ENCODE measurements around the gene ARHGEF12. TPM values are rescaled to one million over a fixed set of nuclear protein-coding genes. Genes with fewer than 3 reads are reported as not detected.
A peak's percentile ranks its signal among the peaks of the same experiment; 100 is the strongest.

ARHGEF12 gene
- total and polyA plus RNA-seq, 4 donors: 19.0 to 243 (median 55.6) TPM

GRCh38 chr11:120394119-120394518, 57.9 kb downstream of the ARHGEF12 start:
- Histone ChIP-seq H3K27me3 (ENCODE audit: control insufficient read depth in 3 of 3, insufficient read depth in 3 of 3, low read length in 2 of 3) (no peaks in the 10 kb centered on the region), H3K27ac (ENCODE audit: low read depth in 1 of 2, low read length in 1 of 2) (no peak overlapping the region), H3K4me1 (ENCODE audit: control insufficient read depth in 5 of 5, insufficient read depth in 5 of 5, low read length in 5 of 5) (peaks cover 0 to 27% (median 0%) of the 10 kb centered on the region in 5 donors), H3K36me3 (ENCODE audit: control insufficient read depth in 4 of 4, insufficient read depth in 4 of 4, low read length in 4 of 4) (no peaks in the 10 kb centered on the region), H3K9ac (ENCODE audit: insufficient read depth in 1 of 2, low read length in 2 of 2) (no peak overlapping the region), H3K4me3 (no peak overlapping the region), H3K9me3 (ENCODE audit: control insufficient read depth in 4 of 4, insufficient read depth in 3 of 4, low read length in 3 of 4) (no peaks in the 10 kb centered on the region)
- DNase-seq (no peak), ATAC-seq (ENCODE audit: insufficient read depth, low FRiP score) (no peak)
- WGBS, 2 donors: 94 to 99% methylated on average over 2 of the region's 2 CpGs
- TF ChIP-seq CTCF (IDR thresholded peaks at IDR 0.05; ENCODE audit: control extremely low read depth, extremely low read depth): no peak

GRCh38 chr11:120395778-120396177, 59.6 kb downstream of the ARHGEF12 start:
- ATAC-seq (ENCODE audit: insufficient read depth, low FRiP score) (no peak), DNase-seq (no peak)
- Histone ChIP-seq H3K4me1 (ENCODE audit: control insufficient read depth in 5 of 5, insufficient read depth in 5 of 5, low read length in 5 of 5) (peaks cover 0 to 27% (median 6%) of the 10 kb centered on the region in 5 donors), H3K27ac (ENCODE audit: low read depth in 1 of 2, low read length in 1 of 2) (no peak overlapping the region), H3K36me3 (ENCODE audit: control insufficient read depth in 4 of 4, insufficient read depth in 4 of 4, low read length in 4 of 4) (no peaks in the 10 kb centered on the region), H3K9ac (ENCODE audit: insufficient read depth in 1 of 2, low read length in 2 of 2) (no peak overlapping the region), H3K9me3 (ENCODE audit: control insufficient read depth in 4 of 4, insufficient read depth in 3 of 4, low read length in 3 of 4) (no peaks in the 10 kb centered on the region), H3K27me3 (ENCODE audit: control insufficient read depth in 3 of 3, insufficient read depth in 3 of 3, low read length in 2 of 3) (no peaks in the 10 kb centered on the region), H3K4me3 (no peak overlapping the region)
- WGBS, 2 donors: 80 to 87% methylated on average over 3 of the region's 3 CpGs
- no peak for TF ChIP-seq CTCF (IDR thresholded peaks at IDR 0.05; ENCODE audit: control extremely low read depth, extremely low read depth)

- TF ChIP-seq CTCF (IDR thresholded peaks at IDR 0.05; ENCODE audit: control extremely low read depth, extremely low read depth): no peak
- H3K4me3 ChIP-seq: no peak overlapping the region
- no peak overlapping the region for H3K9ac ChIP-seq (ENCODE audit: insufficient read depth in 1 of 2, low read length in 2 of 2)
- ATAC-seq (ENCODE audit: insufficient read depth, low FRiP score) (no peak), DNase-seq (no peak)
- peaks cover 1 to 24% (median 7%) of the 10 kb centered on the region in 5 donors for H3K4me1 ChIP-seq (ENCODE audit: control insufficient read depth in 5 of 5, insufficient read depth in 5 of 5, low read length in 5 of 5)
- H3K36me3 ChIP-seq (ENCODE audit: control insufficient read depth in 4 of 4, insufficient read depth in 4 of 4, low read length in 4 of 4): no peaks in the 10 kb centered on the region
- H3K9me3 ChIP-seq (ENCODE audit: control insufficient read depth in 4 of 4, insufficient read depth in 3 of 4, low read length in 3 of 4): no peaks in the 10 kb centered on the region
- H3K27me3 ChIP-seq (ENCODE audit: control insufficient read depth in 3 of 3, insufficient read depth in 3 of 3, low read length in 2 of 3): no peaks in the 10 kb centered on the region
- 65 to 84% methylated on average over 2 of the region's 2 CpGs for WGBS, 2 donors
- H3K27ac ChIP-seq (ENCODE audit: low read depth in 1 of 2, low read length in 1 of 2): peak overlapping the region in 1 of 2 donors; percentile 2
These were observed 61.9 kb downstream of the ARHGEF12 start for GRCh38 chr11:120398132-120398531.

GRCh38 chr11:120399307-120399706, 63.1 kb downstream of the ARHGEF12 start:
- WGBS, 2 donors: 66 to 77% methylated on average over 2 of the region's 2 CpGs
- no peaks in the 10 kb centered on the region for H3K9me3 ChIP-seq (ENCODE audit: control insufficient read depth in 4 of 4, insufficient read depth in 3 of 4, low read length in 3 of 4)
- H3K9ac ChIP-seq (ENCODE audit: insufficient read depth in 1 of 2, low read length in 2 of 2): no peak overlapping the region
- no peak for TF ChIP-seq CTCF (IDR thresholded peaks at IDR 0.05; ENCODE audit: control extremely low read depth, extremely low read depth)
- H3K4me3 ChIP-seq: no peak overlapping the region
- DNase-seq: peak in 1 of 3 donors; percentile 71
- H3K4me1 ChIP-seq (ENCODE audit: control insufficient read depth in 5 of 5, insufficient read depth in 5 of 5, low read length in 5 of 5): peaks cover 3 to 24% (median 7%) of the 10 kb centered on the region in 5 donors
- H3K27ac ChIP-seq (ENCODE audit: low read depth in 1 of 2, low read length in 1 of 2): no peak overlapping the region
- H3K27me3 ChIP-seq (ENCODE audit: control insufficient read depth in 3 of 3, insufficient read depth in 3 of 3, low read length in 2 of 3): no peaks in the 10 kb centered on the region
- no peak for ATAC-seq (ENCODE audit: insufficient read depth, low FRiP score)
- H3K36me3 ChIP-seq (ENCODE audit: control insufficient read depth in 4 of 4, insufficient read depth in 4 of 4, low read length in 4 of 4): no peaks in the 10 kb centered on the region

Data from lung (tissue), 12 donors.